Ishikawa (cell line): ENCODE measurements around the gene MB.

Experiments
- EP300 ChIP-seq: IDR thresholded peaks from 2 replicates; pipeline ENCODE4 v1.6.1; 2012; ENCODE audit warnings: borderline replicate concordance
- FOXM1 ChIP-seq: IDR thresholded peaks from 2 replicates; pipeline ENCODE4 v1.6.1; 2012; ENCODE audit warnings: low read depth, borderline replicate concordance
- MAX ChIP-seq: IDR thresholded peaks from 2 replicates; pipeline ENCODE4 v1.6.1; 2012
- RAD21 ChIP-seq: IDR thresholded peaks from 2 replicates; pipeline ENCODE4 v1.6.1; 2012; ENCODE audit warnings: low read depth
- TEAD4 ChIP-seq: IDR thresholded peaks from 2 replicates; pipeline ENCODE4 v1.6.1; 2012
- YY1 ChIP-seq: IDR thresholded peaks from 2 replicates; pipeline ENCODE4 v1.6.1; 2012; ENCODE audit warnings: low read depth
- ZBTB7A ChIP-seq: IDR thresholded peaks from 2 replicates; pipeline ENCODE4 v1.6.1; 2012; ENCODE audit warnings: low read depth

- TF ChIP-seq ZBTB7A = no peak
- no peak for TF ChIP-seq FOXM1
- no peak for TF ChIP-seq MAX
- TF ChIP-seq RAD21 = no peak
- no peak for TF ChIP-seq TEAD4
- no peak for TF ChIP-seq EP300
- TF ChIP-seq YY1 = no peak
Observed at GRCh38 chr22:35591714-35592417, 25.3 kb downstream of the MB start.
